ENCODE measurements around the gene AP1B1.
A peak's percentile ranks its signal among the peaks of the same experiment; 100 is the strongest.
"Not testable (repeated sequence)": the region's sequence is repeated elsewhere in the genome, so short reads cannot be mapped to it uniquely, and the experiment has no call there.

AP1B1 gene

GRCh38 chr22:29387921-29388758 is at the start of gene AP1B1:
AP1B1 (minus strand) TSS chr22:29388570; CDS start chr22:29367243, 21,327 bp downstream.
- DNase-seq, result peak; percentile 96

- no peak for DNase-seq
These were observed 47.1 kb upstream of the AP1B1 start for GRCh38 chr22:29435236-29436136.

- DNase-seq, result no peak
These were observed 45.9 kb upstream of the AP1B1 start for GRCh38 chr22:29434288-29434687.

- no peak for DNase-seq
These were observed 45.5 kb upstream of the AP1B1 start for GRCh38 chr22:29433856-29434255.

GRCh38 chr22:29431986-29432385 is 43.6 kb upstream of the AP1B1 start:
- DNase-seq, result no peak

- no peak for DNase-seq
These were observed 38.9 kb upstream of the AP1B1 start for GRCh38 chr22:29427176-29427760.

GRCh38 chr22:29426476-29426875 is 38.1 kb upstream of the AP1B1 start:
- no peak for DNase-seq

- DNase-seq, result not testable (repeated sequence)
These were observed 30.3 kb upstream of the AP1B1 start for GRCh38 chr22:29418704-29419103.

- DNase-seq, result peak; percentile 5
These were observed 26.7 kb upstream of the AP1B1 start for GRCh38 chr22:29414951-29415591.

- peak; percentile 37 for DNase-seq
These were observed 24.4 kb upstream of the AP1B1 start for GRCh38 chr22:29412772-29413171.

- not testable (repeated sequence) for DNase-seq
These were observed 23.3 kb upstream of the AP1B1 start for GRCh38 chr22:29411569-29412211.

GRCh38 chr22:29408940-29409339 is 20.6 kb upstream of the AP1B1 start:
- no peak for DNase-seq

GRCh38 chr22:29401538-29401937 is 13.2 kb upstream of the AP1B1 start:
- not testable (repeated sequence) for DNase-seq

- no peak for DNase-seq
These were observed 12.2 kb upstream of the AP1B1 start for GRCh38 chr22:29400576-29400975.

- no peak for DNase-seq
These were observed 9.4 kb upstream of the AP1B1 start for GRCh38 chr22:29397791-29398190.

GRCh38 chr22:29396126-29396525 is 7.8 kb upstream of the AP1B1 start:
- DNase-seq, result no peak

GRCh38 chr22:29394931-29395581 is 6.7 kb upstream of the AP1B1 start:
- peak; percentile 80 for DNase-seq

GRCh38 chr22:29393019-29393608 is 4.7 kb upstream of the AP1B1 start:
- no peak for DNase-seq

GRCh38 chr22:29391546-29391945 is 3.2 kb upstream of the AP1B1 start:
- no peak for DNase-seq

GRCh38 chr22:29390270-29390669 is 1.9 kb upstream of the AP1B1 start:
- DNase-seq, result no peak

GRCh38 chr22:29388759-29389090 is 355 bp upstream of the AP1B1 start:
- no peak for DNase-seq
